ENCODE measurements around the gene DNAJA2. TPM values are rescaled to one million over a fixed set of nuclear protein-coding genes. Genes with fewer than 3 reads are reported as not detected.

The DNAJA2 gene
- polyA plus RNA-seq, 1 donor (not counting 4 experiments of a cell fraction or from before 2014, with no cell fraction given): 36.3 TPM

- no peak overlapping the region for H3K4me3 ChIP-seq (ENCODE audit: control insufficient read depth in 2 of 3, extremely low read depth in 1 of 3, insufficient read depth in 2 of 3, low read depth in 1 of 3, low read length in 3 of 3)
- H3K79me2 ChIP-seq (ENCODE audit: control insufficient read depth, insufficient read depth, low read length): no peaks in the 10 kb centered on the region
- FAIRE-seq (no peak), DNase-seq (ENCODE audit: low read depth, low spot score) (no peak)
- H3K27ac ChIP-seq (ENCODE audit: control insufficient read depth, insufficient read depth, low read length): no peak overlapping the region
- no peak overlapping the region for H3K4me2 ChIP-seq (ENCODE audit: control insufficient read depth, extremely low read depth, insufficient read depth, low read depth, low read length)
- H3K4me1 ChIP-seq (ENCODE audit: control insufficient read depth, extremely low read depth, insufficient read depth, low read length): no peaks in the 10 kb centered on the region
- no peaks in the 10 kb centered on the region for H3K9me3 ChIP-seq (ENCODE audit: control insufficient read depth, low read depth, low read length)
- no peaks in the 10 kb centered on the region for H4K20me1 ChIP-seq (ENCODE audit: control insufficient read depth, extremely low read depth, insufficient read depth, low read length)
- no peak overlapping the region for H3K9ac ChIP-seq (ENCODE audit: control insufficient read depth, extremely low read depth, insufficient read depth, low read length)
- no peaks in the 10 kb centered on the region for H3K27me3 ChIP-seq (ENCODE audit: control insufficient read depth, extremely low read depth, insufficient read depth, low read length)
- H3K36me3 ChIP-seq (ENCODE audit: control insufficient read depth in 2 of 2, extremely low read depth in 1 of 2, insufficient read depth in 2 of 2, low read length in 2 of 2): no peaks in the 10 kb centered on the region
- dilution Hi-C loops (cut with MboI; ENCODE audit: extremely low pct_ligation_motif_present, low sequenced_read_pairs): no loop called here
- no peak overlapping the region for H2AFZ ChIP-seq (ENCODE audit: control insufficient read depth, low read length)
- TF ChIP-seq EZH2 (IDR thresholded peaks at IDR 0.05; ENCODE audit: low read length): no peak
- no peak for TF ChIP-seq CTCF (optimal IDR thresholded peaks at IDR 0.05 in 1 of 3, IDR thresholded peaks at IDR 0.05 in 1 of 3, conservative IDR thresholded peaks at IDR 0.05 in 1 of 3; ENCODE audit: extremely low read depth in 1 of 3, insufficient read depth in 2 of 3, low read length in 3 of 3)
- H3K9me1 ChIP-seq (ENCODE audit: control insufficient read depth, extremely low read depth, insufficient read depth, low read length): no peaks in the 10 kb centered on the region
Measured at GRCh38 chr16:46986896-46987295, 13.4 kb upstream of the DNAJA2 start.

- no peak overlapping the region for H3K9ac ChIP-seq (ENCODE audit: control insufficient read depth, extremely low read depth, insufficient read depth, low read length)
- H4K20me1 ChIP-seq (ENCODE audit: control insufficient read depth, extremely low read depth, insufficient read depth, low read length): no peaks in the 10 kb centered on the region
- H3K4me2 ChIP-seq (ENCODE audit: control insufficient read depth, extremely low read depth, insufficient read depth, low read depth, low read length): no peak overlapping the region
- H2AFZ ChIP-seq (ENCODE audit: control insufficient read depth, low read length): no peak overlapping the region
- no peaks in the 10 kb centered on the region for H3K4me1 ChIP-seq (ENCODE audit: control insufficient read depth, extremely low read depth, insufficient read depth, low read length)
- H3K27me3 ChIP-seq (ENCODE audit: control insufficient read depth, extremely low read depth, insufficient read depth, low read length): no peaks in the 10 kb centered on the region
- no peaks in the 10 kb centered on the region for H3K79me2 ChIP-seq (ENCODE audit: control insufficient read depth, insufficient read depth, low read length)
- TF ChIP-seq CTCF (optimal IDR thresholded peaks at IDR 0.05 in 1 of 3, IDR thresholded peaks at IDR 0.05 in 1 of 3, conservative IDR thresholded peaks at IDR 0.05 in 1 of 3; ENCODE audit: extremely low read depth in 1 of 3, insufficient read depth in 2 of 3, low read length in 3 of 3): no peak
- FAIRE-seq (no peak), DNase-seq (ENCODE audit: low read depth, low spot score) (no peak)
- dilution Hi-C loops (cut with MboI; ENCODE audit: extremely low pct_ligation_motif_present, low sequenced_read_pairs): no loop called here
- no peak overlapping the region for H3K27ac ChIP-seq (ENCODE audit: control insufficient read depth, insufficient read depth, low read length)
- H3K9me3 ChIP-seq (ENCODE audit: control insufficient read depth, low read depth, low read length): no peaks in the 10 kb centered on the region
- no peak overlapping the region for H3K4me3 ChIP-seq (ENCODE audit: control insufficient read depth in 2 of 3, extremely low read depth in 1 of 3, insufficient read depth in 2 of 3, low read depth in 1 of 3, low read length in 3 of 3)
- H3K36me3 ChIP-seq (ENCODE audit: control insufficient read depth in 2 of 2, extremely low read depth in 1 of 2, insufficient read depth in 2 of 2, low read length in 2 of 2): no peaks in the 10 kb centered on the region
- H3K9me1 ChIP-seq (ENCODE audit: control insufficient read depth, extremely low read depth, insufficient read depth, low read length): no peaks in the 10 kb centered on the region
Measured at GRCh38 chr16:46986438-46986837, 13.0 kb upstream of the DNAJA2 start.
